Non-pigmented ciliary epithelial cell (primary cell): Measurements from ENCODE around the gene FREM1.

Source experiments
- DNase-seq: peaks from one replicate; pipeline ENCODE4 v3.0.0-alpha.2; 2010; ENCODE audit warnings: low read depth

Gene FREM1

GRCh38 chr9:14868772-14869583 lies 41.2 kb downstream of the FREM1 start:
- no peak for DNase-seq

- no peak for DNase-seq
Observed at GRCh38 chr9:14868418-14868771, 41.8 kb downstream of the FREM1 start.

- no peak for DNase-seq
Observed at GRCh38 chr9:14866200-14866749, 44.0 kb downstream of the FREM1 start.

GRCh38 chr9:14864309-14864708 lies 45.9 kb downstream of the FREM1 start:
- DNase-seq: no peak

GRCh38 chr9:14863402-14863801 lies 46.8 kb downstream of the FREM1 start:
- no peak for DNase-seq

GRCh38 chr9:14857449-14858305 lies 52.6 kb downstream of the FREM1 start:
- DNase-seq: no peak

- DNase-seq: no peak
Observed at GRCh38 chr9:14849851-14850250, 60.4 kb downstream of the FREM1 start.

- no peak for DNase-seq
Observed at GRCh38 chr9:14849296-14849695, 60.9 kb downstream of the FREM1 start.

- DNase-seq: peak; percentile 0
Observed at GRCh38 chr9:14846871-14847311, 63.3 kb downstream of the FREM1 start.

- no peak for DNase-seq
Observed at GRCh38 chr9:14843163-14843562, 67.1 kb downstream of the FREM1 start.

GRCh38 chr9:14842269-14842668 lies 68.0 kb downstream of the FREM1 start:
- no peak for DNase-seq

GRCh38 chr9:14838701-14839100 lies 71.5 kb downstream of the FREM1 start:
- no peak for DNase-seq

- DNase-seq: no peak
Observed at GRCh38 chr9:14836885-14837284, 73.3 kb downstream of the FREM1 start.

- DNase-seq: no peak
Observed at GRCh38 chr9:14831661-14832060, 78.6 kb downstream of the FREM1 start.

GRCh38 chr9:14831074-14831473 lies 79.2 kb downstream of the FREM1 start:
- no peak for DNase-seq

GRCh38 chr9:14830057-14830456 lies 80.2 kb downstream of the FREM1 start:
- DNase-seq: no peak

- no peak for DNase-seq
Observed at GRCh38 chr9:14829204-14829603, 81.0 kb downstream of the FREM1 start.

GRCh38 chr9:14827805-14828204 lies 82.4 kb downstream of the FREM1 start:
- no peak for DNase-seq

- DNase-seq: no peak
Observed at GRCh38 chr9:14824481-14824880, 85.7 kb downstream of the FREM1 start.

GRCh38 chr9:14823800-14824199 lies 86.4 kb downstream of the FREM1 start:
- DNase-seq: no peak

GRCh38 chr9:14822666-14823065 lies 87.6 kb downstream of the FREM1 start:
- DNase-seq: no peak

GRCh38 chr9:14819183-14819582 lies 91.0 kb downstream of the FREM1 start:
- DNase-seq: no peak

GRCh38 chr9:14814249-14814628 lies 96.0 kb downstream of the FREM1 start:
- DNase-seq: no peak
